Suprapubic skin (tissue), 4 donors: Measurements from ENCODE around the gene HSD17B8. TPM values are rescaled to one million over a fixed set of nuclear protein-coding genes. Genes with fewer than 3 reads are reported as not detected.

Experiments used
- DNase-seq, 2 donors: peaks; one replicate each; pipeline ENCODE4 v3.0.0-alpha.2; 2019; ENCODE audit warnings: low spot score in 2 of 2
- H3K27ac ChIP-seq: fragments of 200-600 bp; sonication (generic); one replicate; pipeline ENCODE4 v1.5.1; 2019
- H3K27me3 ChIP-seq: fragments of 200-600 bp; sonication (generic); one replicate; pipeline ENCODE4 v1.5.1; 2019
- H3K36me3 ChIP-seq: fragments of 200-600 bp; sonication (generic); one replicate; pipeline ENCODE4 v1.5.1; 2019
- H3K4me1 ChIP-seq: fragments of 200-600 bp; sonication (generic); one replicate; pipeline ENCODE4 v1.5.1; 2019
- H3K4me3 ChIP-seq: fragments of 200-600 bp; sonication (generic); one replicate; pipeline ENCODE4 v1.5.1; 2019; ENCODE audit warnings: mild to moderate bottlenecking
- H3K9me3 ChIP-seq: fragments of 200-600 bp; sonication (generic); one replicate; pipeline ENCODE4 v1.5.1; 2019
- CTCF ChIP-seq, 2 donors: fragments of 200-600 bp in 1 of 2; fragments of 450-650 bp in 1 of 2; sonication (generic) in 1 of 2; IDR thresholded peaks; one replicate each; pipeline ENCODE4 v1.5.1; 2016 to 2019; ENCODE audit warnings: antibody characterized with exemption in 2 of 2, mild to moderate bottlenecking in 1 of 2, moderate library complexity in 1 of 2
- EP300 ChIP-seq: sonication (generic); formaldehyde crosslinking; IDR thresholded peaks from one replicate; pipeline ENCODE4 v1.6.1; 2017; ENCODE audit warnings: antibody characterized with exemption
- POLR2A ChIP-seq, 2 donors: fragments of 450-650 bp; IDR thresholded peaks; one replicate each; pipeline ENCODE4 v1.6.1; 2017; ENCODE audit warnings: antibody characterized with exemption in 2 of 2, mild to moderate bottlenecking in 2 of 2, moderate library complexity in 2 of 2
- POLR2AphosphoS5 ChIP-seq, 3 donors: sonication (generic); formaldehyde crosslinking; IDR thresholded peaks; one replicate each; pipeline ENCODE4 v1.6.1; 2017; ENCODE audit warnings: antibody characterized with exemption in 3 of 3
- WGBS: methylation state at CpG from one replicate; pipeline ENCODE4 v1.1.5; 2018; 5-methylcytosine and 5-hydroxymethylcytosine counted together
- total RNA-seq, 4 donors: library from RNA; depleted of rRNA; stranded (reverse); fragments of >200 nt; gene quantifications; one replicate each; pipeline ENCODE4 v1.1.0, GENCODE V29; 2016

HSD17B8 gene
- total RNA-seq, 4 donors from 2014 or later: 26.2 to 66.0 (median 50.5) TPM

GRCh38 chr6:33249732-33250630 lies 45.5 kb downstream of the HSD17B8 start:
- peaks cover 34% of the 10 kb centered on the region for H3K4me1 ChIP-seq
- no peak for TF ChIP-seq POLR2A (IDR thresholded peaks at IDR 0.05)
- no peak for TF ChIP-seq EP300
- TF ChIP-seq CTCF (IDR thresholded peaks at IDR 0.05): no peak
- TF ChIP-seq POLR2AphosphoS5 (IDR thresholded peaks at IDR 0.05): no peak
- no peaks in the 10 kb centered on the region for H3K27me3 ChIP-seq
- H3K4me3 ChIP-seq: peak overlapping the region; percentile 71
- H3K9me3 ChIP-seq: no peaks in the 10 kb centered on the region
- peak overlapping the region; percentile 96 for H3K27ac ChIP-seq
- WGBS: 15% methylated on average over 14 of the region's 15 CpGs
- DNase-seq: peak in 1 of 2 donors; percentile 61
- peaks cover 18% of the 10 kb centered on the region for H3K36me3 ChIP-seq

- Histone ChIP-seq H3K4me1 (peaks cover 34% of the 10 kb centered on the region), H3K27me3 (no peaks in the 10 kb centered on the region), H3K4me3 (no peak overlapping the region), H3K36me3 (peaks cover 20% of the 10 kb centered on the region), H3K27ac (no peak overlapping the region), H3K9me3 (no peaks in the 10 kb centered on the region)
- DNase-seq: peak in 1 of 2 donors; percentile 54
- WGBS: 95% methylated on average over 13 of the region's 13 CpGs
- TF ChIP-seq POLR2A (IDR thresholded peaks at IDR 0.05) (no peak), EP300 (no peak), CTCF (IDR thresholded peaks at IDR 0.05) (no peak), POLR2AphosphoS5 (IDR thresholded peaks at IDR 0.05) (no peak)
These were observed 46.3 kb downstream of the HSD17B8 start for GRCh38 chr6:33250731-33251130.

GRCh38 chr6:33251395-33252012 lies 47.0 kb downstream of the HSD17B8 start:
- peaks cover 34% of the 10 kb centered on the region for H3K4me1 ChIP-seq
- H3K36me3 ChIP-seq: peaks cover 20% of the 10 kb centered on the region
- H3K27me3 ChIP-seq: no peaks in the 10 kb centered on the region
- peak in 1 of 2 donors; percentile 8 for DNase-seq
- no peaks in the 10 kb centered on the region for H3K9me3 ChIP-seq
- TF ChIP-seq EP300 (no peak), POLR2AphosphoS5 (IDR thresholded peaks at IDR 0.05) (no peak)
- H3K4me3 ChIP-seq: no peak overlapping the region
- 84% methylated on average over 6 of the region's 6 CpGs for WGBS
- no peak overlapping the region for H3K27ac ChIP-seq

- no peak for DNase-seq
- H3K36me3 ChIP-seq: peaks cover 29% of the 10 kb centered on the region
- H3K27me3 ChIP-seq: no peaks in the 10 kb centered on the region
- no peak overlapping the region for H3K4me3 ChIP-seq
- no peak overlapping the region for H3K27ac ChIP-seq
- TF ChIP-seq POLR2A (IDR thresholded peaks at IDR 0.05) (no peak), CTCF (IDR thresholded peaks at IDR 0.05) (no peak), EP300 (no peak), POLR2AphosphoS5 (IDR thresholded peaks at IDR 0.05) (no peak)
- no peaks in the 10 kb centered on the region for H3K9me3 ChIP-seq
- H3K4me1 ChIP-seq: peaks cover 31% of the 10 kb centered on the region
These were observed 48.3 kb downstream of the HSD17B8 start for GRCh38 chr6:33252759-33253158.

- no peak overlapping the region for H3K4me3 ChIP-seq
- H3K4me1 ChIP-seq: peaks cover 16% of the 10 kb centered on the region
- 89% methylated on average over 4 of the region's 4 CpGs for WGBS
- TF ChIP-seq EP300 (no peak), CTCF (IDR thresholded peaks at IDR 0.05) (no peak), POLR2A (IDR thresholded peaks at IDR 0.05) (no peak), POLR2AphosphoS5 (IDR thresholded peaks at IDR 0.05) (no peak)
- no peak overlapping the region for H3K27ac ChIP-seq
- DNase-seq: no peak
- no peaks in the 10 kb centered on the region for H3K27me3 ChIP-seq
- H3K9me3 ChIP-seq: no peaks in the 10 kb centered on the region
- H3K36me3 ChIP-seq: peaks cover 31% of the 10 kb centered on the region
These were observed 50.1 kb downstream of the HSD17B8 start for GRCh38 chr6:33254591-33254990.

Other genes with a start within 250 kb of the HSD17B8 start
- 100 to 1,000 TPM; 145 to 246 (median 197) TPM for gene BRD2, start 236.1 kb upstream of the HSD17B8 start, total RNA-seq
- 10 to 100 TPM in 1 of 4 donors, 1 to 10 TPM in 3; 6.8 to 14.3 (median 8.0) TPM for gene HLA-DOA, start 195.1 kb upstream of the HSD17B8 start, total RNA-seq
- gene HLA-DPA1, start 131.0 kb upstream of the HSD17B8 start, total RNA-seq: 100 to 1,000 TPM in 1 of 4 donors, 10 to 100 TPM in 3; 21.1 to 101 (median 91.3) TPM
- gene HLA-DPB1, start 128.7 kb upstream of the HSD17B8 start, total RNA-seq: 10 to 100 TPM; 23.7 to 76.6 (median 51.7) TPM
- gene COL11A2, start 12.2 kb upstream of the HSD17B8 start, total RNA-seq: under 1 TPM; 0.21 to 0.97 (median 0.40) TPM
- gene RXRB, start 4.0 kb upstream of the HSD17B8 start, total RNA-seq: 10 to 100 TPM; 18.6 to 47.9 (median 26.9) TPM
- gene SLC39A7, start 3.8 kb upstream of the HSD17B8 start, total RNA-seq: 10 to 100 TPM; 29.3 to 46.3 (median 41.9) TPM
- gene RING1, start 3.8 kb downstream of the HSD17B8 start, total RNA-seq: 10 to 100 TPM; 11.5 to 18.1 (median 14.9) TPM
- 10 to 100 TPM; 44.4 to 75.1 (median 59.0) TPM for gene VPS52, start 67.2 kb downstream of the HSD17B8 start, total RNA-seq
- 1,000 to 10,000 TPM; 2,261 to 4,381 (median 4,042) TPM for gene RPS18, start 67.4 kb downstream of the HSD17B8 start, total RNA-seq
- 10 to 100 TPM; 16.6 to 26.2 (median 18.2) TPM for gene B3GALT4, start 72.5 kb downstream of the HSD17B8 start, total RNA-seq
- 10 to 100 TPM; 41.3 to 67.2 (median 50.2) TPM for gene WDR46, start 84.6 kb downstream of the HSD17B8 start, total RNA-seq
- 10 to 100 TPM; 20.5 to 31.5 (median 22.3) TPM for gene PFDN6, start 84.9 kb downstream of the HSD17B8 start, total RNA-seq
- 100 to 1,000 TPM in 1 of 4 donors, 10 to 100 TPM in 3; 80.8 to 118 (median 96.6) TPM for gene RGL2, start 94.3 kb downstream of the HSD17B8 start, total RNA-seq
- 100 to 1,000 TPM in 3 of 4 donors, 10 to 100 TPM in 1; 91.5 to 132 (median 108) TPM for gene TAPBP, start 109.4 kb downstream of the HSD17B8 start, total RNA-seq
- 10 to 100 TPM; 32.1 to 36.8 (median 33.4) TPM for gene ZBTB22, start 113.1 kb downstream of the HSD17B8 start, total RNA-seq
- 10 to 100 TPM; 35.6 to 53.2 (median 42.5) TPM for gene DAXX, start 118.3 kb downstream of the HSD17B8 start, total RNA-seq
- gene KIFC1, start 187.2 kb downstream of the HSD17B8 start, total RNA-seq: 10 to 100 TPM in 2 of 4 donors, 1 to 10 TPM in 2; 3.2 to 19.5 (median 9.8) TPM
- 100 to 1,000 TPM in 1 of 4 donors, 10 to 100 TPM in 3; 35.9 to 102 (median 48.6) TPM for gene PHF1, start 206.4 kb downstream of the HSD17B8 start, total RNA-seq
- 100 to 1,000 TPM; 119 to 185 (median 159) TPM for gene CUTA, start 213.5 kb downstream of the HSD17B8 start, total RNA-seq
- 10 to 100 TPM; 13.5 to 30.4 (median 14.0) TPM for gene SYNGAP1, start 215.4 kb downstream of the HSD17B8 start, total RNA-seq
- gene ZBTB9, start 249.9 kb downstream of the HSD17B8 start, total RNA-seq: 1 to 10 TPM; 5.9 to 9.9 (median 7.4) TPM